Measurements from ENCODE around the gene SLC25A18. TPM values are rescaled to one million over a fixed set of nuclear protein-coding genes. Genes with fewer than 3 reads are reported as not detected.

The SLC25A18 gene
- total and polyA plus RNA-seq, 2 of the 4 experiments (the other 2 are of a cell fraction): 0.05 TPM; not detected in 1

DNA sequence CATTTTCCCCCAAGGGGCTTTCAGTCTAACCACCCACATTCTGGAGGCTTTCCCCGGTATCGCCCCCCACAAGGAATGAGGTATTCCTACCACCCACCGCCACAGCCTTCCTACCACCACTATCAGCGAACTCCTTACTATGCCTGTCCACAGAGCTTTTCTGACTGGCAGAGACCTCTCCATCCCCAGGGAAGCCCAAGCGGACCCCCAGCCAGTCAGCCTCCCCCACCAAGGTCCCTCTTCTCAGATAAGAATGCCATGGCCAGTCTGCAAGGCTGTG is 14.6 kb upstream of the SLC25A18 start:
- no peak overlapping the region for H3K4me3 ChIP-seq (ENCODE audit: insufficient read depth, low read depth, low read length)
- H4K91ac ChIP-seq (ENCODE audit: insufficient read depth, low read depth, low read length): no peak overlapping the region
- no peak overlapping the region for H2BK5ac ChIP-seq (ENCODE audit: low read depth, low read length, poor library complexity, severe bottlenecking)
- no peak overlapping the region for H4K8ac ChIP-seq (ENCODE audit: low read depth in 2 of 2, low read length in 2 of 2)
- H2BK15ac ChIP-seq (ENCODE audit: low read depth, low read length): no peak overlapping the region
- TF ChIP-seq, protein P1, sequence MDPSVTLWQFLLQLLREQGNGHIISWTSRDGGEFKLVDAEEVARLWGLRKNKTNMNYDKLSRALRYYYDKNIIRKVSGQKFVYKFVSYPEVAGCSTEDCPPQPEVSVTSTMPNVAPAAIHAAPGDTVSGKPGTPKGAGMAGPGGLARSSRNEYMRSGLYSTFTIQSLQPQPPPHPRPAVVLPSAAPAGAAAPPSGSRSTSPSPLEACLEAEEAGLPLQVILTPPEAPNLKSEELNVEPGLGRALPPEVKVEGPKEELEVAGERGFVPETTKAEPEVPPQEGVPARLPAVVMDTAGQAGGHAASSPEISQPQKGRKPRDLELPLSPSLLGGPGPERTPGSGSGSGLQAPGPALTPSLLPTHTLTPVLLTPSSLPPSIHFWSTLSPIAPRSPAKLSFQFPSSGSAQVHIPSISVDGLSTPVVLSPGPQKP (IDR thresholded peaks at IDR 0.05; ENCODE audit: borderline replicate concordance, low read depth, low read length): no peak
- TF ChIP-seq SMC3 (IDR thresholded peaks at IDR 0.05; ENCODE audit: low read depth, low read length) (no peak), NFE2L2 (IDR thresholded peaks at IDR 0.05; ENCODE audit: low read depth, low read length) (no peak), CHD1 (IDR thresholded peaks at IDR 0.05; ENCODE audit: low read depth, low read length) (no peak), RCOR1 (IDR thresholded peaks at IDR 0.05; ENCODE audit: insufficient replicate concordance, low read length) (no peak), RAD21 (IDR thresholded peaks at IDR 0.05; ENCODE audit: low read length) (no peak), MAFK (IDR thresholded peaks at IDR 0.05; ENCODE audit: low read depth, low read length) (no peak), MXI1 (IDR thresholded peaks at IDR 0.05; ENCODE audit: borderline replicate concordance, low read depth, low read length) (no peak), BHLHE40 (IDR thresholded peaks at IDR 0.05; ENCODE audit: low read depth, low read length) (no peak)
- TF ChIP-seq, protein P2, sequence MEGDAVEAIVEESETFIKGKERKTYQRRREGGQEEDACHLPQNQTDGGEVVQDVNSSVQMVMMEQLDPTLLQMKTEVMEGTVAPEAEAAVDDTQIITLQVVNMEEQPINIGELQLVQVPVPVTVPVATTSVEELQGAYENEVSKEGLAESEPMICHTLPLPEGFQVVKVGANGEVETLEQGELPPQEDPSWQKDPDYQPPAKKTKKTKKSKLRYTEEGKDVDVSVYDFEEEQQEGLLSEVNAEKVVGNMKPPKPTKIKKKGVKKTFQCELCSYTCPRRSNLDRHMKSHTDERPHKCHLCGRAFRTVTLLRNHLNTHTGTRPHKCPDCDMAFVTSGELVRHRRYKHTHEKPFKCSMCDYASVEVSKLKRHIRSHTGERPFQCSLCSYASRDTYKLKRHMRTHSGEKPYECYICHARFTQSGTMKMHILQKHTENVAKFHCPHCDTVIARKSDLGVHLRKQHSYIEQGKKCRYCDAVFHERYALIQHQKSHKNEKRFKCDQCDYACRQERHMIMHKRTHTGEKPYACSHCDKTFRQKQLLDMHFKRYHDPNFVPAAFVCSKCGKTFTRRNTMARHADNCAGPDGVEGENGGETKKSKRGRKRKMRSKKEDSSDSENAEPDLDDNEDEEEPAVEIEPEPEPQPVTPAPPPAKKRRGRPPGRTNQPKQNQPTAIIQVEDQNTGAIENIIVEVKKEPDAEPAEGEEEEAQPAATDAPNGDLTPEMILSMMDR (conservative IDR thresholded peaks at IDR 0.05; ENCODE audit: low read depth, low read length): no peak
- H3K27me3 ChIP-seq (ENCODE audit: control insufficient read depth, insufficient read depth, low read length): peaks cover 4% of the 10 kb centered on the region
- H3K9me1 ChIP-seq (ENCODE audit: insufficient read depth, low read length): no peaks in the 10 kb centered on the region
- H3K23ac ChIP-seq (ENCODE audit: low read depth, low read length): no peak overlapping the region
- H3K14ac ChIP-seq (replicated peaks; ENCODE audit: low read depth, low read length): no peak overlapping the region
- no peak overlapping the region for H3K4ac ChIP-seq (ENCODE audit: low read depth, low read length)
- intact Hi-C loops (cut with micrococcal nuclease) (no loop called here), dilution Hi-C loops (cut with HindIII; ENCODE audit: low sequenced_read_pairs, unreplicated experiment) (no loop called here), in situ Hi-C loops (cut with MboI; ENCODE audit: low sequenced_read_pairs) (no loop called here)
- H2AK9ac ChIP-seq (replicated peaks; ENCODE audit: low read depth, low read length, poor library complexity): no peak overlapping the region
- no peaks in the 10 kb centered on the region for H3K9me3 ChIP-seq (ENCODE audit: control insufficient read depth, insufficient read depth, low read length)
- H3K9ac ChIP-seq (ENCODE audit: low read depth, low read length): no peak overlapping the region
- no peak overlapping the region for H2AFZ ChIP-seq (replicated peaks; ENCODE audit: low read length, poor library complexity)
- ATAC-seq (ENCODE audit: low read depth): no peak
- no CpG with 5 or more reads among the region's 5 CpGs for WGBS, 2 experiments (ENCODE audit: extremely low coverage in 2 of 2, insufficient read length in 1 of 2)
- H3K4me1 ChIP-seq (ENCODE audit: control insufficient read depth, insufficient read depth, low read length): no peaks in the 10 kb centered on the region
- DNase-seq: no peak
- H3K4me2 ChIP-seq (ENCODE audit: low read depth, low read length): no peak overlapping the region
- no peak overlapping the region for H2BK20ac ChIP-seq (ENCODE audit: low read depth, low read length)
- ChIA-PET CTCF (interaction anchor here (0.6 kb wide), 1 partner anchor 10 kb away, joined by 4 read pairs; no protein-coding TSS in a partner anchor), POLR2A (ENCODE audit: unreplicated experiment) (no interaction called here)
- H2AK5ac ChIP-seq (ENCODE audit: low read depth, low read length): no peak overlapping the region
- H3K18ac ChIP-seq (ENCODE audit: low read depth, low read length): no peak overlapping the region
- no peaks in the 10 kb centered on the region for H4K20me1 ChIP-seq (ENCODE audit: insufficient read depth, low read length)
- H3K27ac ChIP-seq (ENCODE audit: insufficient read depth, low read length): no peak overlapping the region
- H4K5ac ChIP-seq (ENCODE audit: low read depth, low read length): no peak overlapping the region
- no TSS peak for BruUV-seq (replicated peaks)
- no peak overlapping the region for H3K56ac ChIP-seq (ENCODE audit: extremely low read depth, insufficient read depth, low read length)
- H3K36me3 ChIP-seq (ENCODE audit: control insufficient read depth, insufficient read depth, low read length): no peaks in the 10 kb centered on the region
- no peak overlapping the region for H2BK120ac ChIP-seq (ENCODE audit: low read depth, low read length)
- H3K79me1 ChIP-seq (ENCODE audit: low read depth in 1 of 2, low read length in 2 of 2): no peaks in the 10 kb centered on the region

Measured in IMR-90 (cell line).